ENCODE measurements around the gene VDR.
A peak's percentile ranks its signal among the peaks of the same experiment; 100 is the strongest.

VDR gene

GRCh38 chr12:47814539-47815170 lies 90.1 kb downstream of the VDR start:
- H3K4me1 ChIP-seq (ENCODE audit: insufficient read depth, low read length), result peaks cover 73% of the 10 kb centered on the region
- DNase-seq (no peak), ATAC-seq (ENCODE audit: insufficient read depth, low read depth) (no peak)
- peaks cover 3% of the 10 kb centered on the region; the same call in 1 of the 2 replicates for H3K79me2 ChIP-seq (ENCODE audit: insufficient read depth, low read length)
- no peak overlapping the region for H3K4me3 ChIP-seq (ENCODE audit: low read depth in 1 of 2, low read length in 2 of 2)
- no peaks in the 10 kb centered on the region for H3K36me3 ChIP-seq (ENCODE audit: insufficient read depth, low read length)
- TF ChIP-seq, protein P1, sequence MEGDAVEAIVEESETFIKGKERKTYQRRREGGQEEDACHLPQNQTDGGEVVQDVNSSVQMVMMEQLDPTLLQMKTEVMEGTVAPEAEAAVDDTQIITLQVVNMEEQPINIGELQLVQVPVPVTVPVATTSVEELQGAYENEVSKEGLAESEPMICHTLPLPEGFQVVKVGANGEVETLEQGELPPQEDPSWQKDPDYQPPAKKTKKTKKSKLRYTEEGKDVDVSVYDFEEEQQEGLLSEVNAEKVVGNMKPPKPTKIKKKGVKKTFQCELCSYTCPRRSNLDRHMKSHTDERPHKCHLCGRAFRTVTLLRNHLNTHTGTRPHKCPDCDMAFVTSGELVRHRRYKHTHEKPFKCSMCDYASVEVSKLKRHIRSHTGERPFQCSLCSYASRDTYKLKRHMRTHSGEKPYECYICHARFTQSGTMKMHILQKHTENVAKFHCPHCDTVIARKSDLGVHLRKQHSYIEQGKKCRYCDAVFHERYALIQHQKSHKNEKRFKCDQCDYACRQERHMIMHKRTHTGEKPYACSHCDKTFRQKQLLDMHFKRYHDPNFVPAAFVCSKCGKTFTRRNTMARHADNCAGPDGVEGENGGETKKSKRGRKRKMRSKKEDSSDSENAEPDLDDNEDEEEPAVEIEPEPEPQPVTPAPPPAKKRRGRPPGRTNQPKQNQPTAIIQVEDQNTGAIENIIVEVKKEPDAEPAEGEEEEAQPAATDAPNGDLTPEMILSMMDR (IDR thresholded peaks at IDR 0.05; ENCODE audit: borderline replicate concordance, extremely low read depth, low read length, poor library complexity, severe bottlenecking), result no peak
- TF ChIP-seq EZH2 (IDR thresholded peaks at IDR 0.05; ENCODE audit: borderline replicate concordance, low read depth, low read length, severe bottlenecking), result no peak
- H3K9ac ChIP-seq (ENCODE audit: low read depth, low read length), result no peak overlapping the region
- H2AFZ ChIP-seq (ENCODE audit: low read depth, low read length), result no peak overlapping the region
- peaks cover 69% of the 10 kb centered on the region for H4K20me1 ChIP-seq (ENCODE audit: insufficient read depth, low read length)
- H3K27ac ChIP-seq (ENCODE audit: low read length), result no peak overlapping the region
- no peaks in the 10 kb centered on the region for H3K9me3 ChIP-seq (ENCODE audit: insufficient read depth, low read length, severe bottlenecking)
- H3K27me3 ChIP-seq (ENCODE audit: insufficient read depth, low read length, poor library complexity), result peaks cover 7% of the 10 kb centered on the region
- no peak overlapping the region for H3K4me2 ChIP-seq (ENCODE audit: insufficient read depth, low read length)

DNA sequence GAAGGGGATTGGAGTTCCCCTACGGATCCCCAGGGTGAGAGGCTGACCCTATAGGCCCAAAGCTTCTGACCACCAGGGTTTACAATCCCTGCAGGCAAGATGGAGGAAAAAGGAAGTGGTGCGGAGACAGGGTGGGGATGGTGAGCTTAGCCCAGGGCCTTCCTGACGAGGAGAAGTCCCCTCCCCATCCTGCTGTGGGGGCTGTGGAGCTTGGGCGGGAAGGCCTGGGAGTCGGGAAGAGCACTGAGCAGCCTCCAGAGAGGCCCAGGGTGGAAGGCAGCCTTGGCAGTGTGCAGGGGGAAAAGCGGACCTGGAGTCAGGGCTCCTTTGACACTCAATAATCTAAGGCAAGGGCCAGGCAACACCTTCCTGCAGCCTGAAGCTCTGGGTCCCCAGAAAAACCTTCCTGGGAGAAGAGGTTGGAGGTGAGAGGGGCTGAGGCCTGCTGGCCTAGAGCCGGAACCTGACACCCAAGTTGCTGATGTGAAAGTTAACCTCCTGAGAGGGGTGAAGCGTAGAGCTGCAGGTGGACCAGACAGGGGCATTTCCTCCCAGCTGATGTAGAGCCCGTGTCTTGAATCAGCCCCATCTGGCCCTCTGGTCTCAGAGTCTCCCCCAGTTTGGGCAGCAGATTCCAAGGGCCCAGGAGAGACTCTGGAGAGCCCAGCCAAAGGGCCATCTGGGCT lies 91.1 kb downstream of the VDR start:
- peak overlapping the region; percentile 7; the same call in 1 of the 2 replicates for H2AFZ ChIP-seq (ENCODE audit: low read depth, low read length)

DNA sequence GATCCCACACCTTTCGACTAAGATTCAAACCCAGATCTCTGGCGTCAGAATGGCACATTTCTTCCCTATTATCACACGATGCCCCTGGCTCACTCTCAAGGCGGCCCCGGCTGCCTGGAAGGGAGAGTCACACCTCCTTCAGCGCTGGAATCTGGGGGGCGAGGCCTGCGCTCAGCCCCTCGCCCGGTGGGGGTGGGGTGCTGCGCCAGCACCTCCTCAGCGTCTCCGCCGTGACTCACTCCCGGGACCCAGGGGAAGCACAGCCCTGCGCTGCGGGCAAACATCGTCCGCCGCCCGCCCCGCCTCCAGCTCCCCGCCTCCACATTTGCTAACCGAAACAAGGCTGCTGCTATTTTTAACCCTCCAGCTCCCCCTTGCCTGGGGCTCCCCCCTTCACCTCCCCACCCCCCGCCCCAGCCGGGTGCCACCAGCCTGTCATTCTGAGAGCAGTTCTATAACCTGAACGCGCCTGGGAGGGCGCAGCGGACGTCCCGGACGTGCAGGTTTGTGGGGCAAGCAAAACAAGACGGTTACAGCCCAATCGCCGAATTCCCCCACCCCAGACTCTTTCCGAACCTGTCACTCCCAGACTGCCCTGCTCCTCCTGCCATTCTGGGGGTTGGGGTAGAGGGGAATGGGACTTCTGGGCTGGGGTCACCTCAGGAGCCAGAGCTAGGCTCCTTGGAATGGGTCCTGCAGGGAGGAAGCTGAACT lies 91.8 kb downstream of the VDR start:
- H3K79me2 ChIP-seq (ENCODE audit: insufficient read depth, low read length), result peaks cover 3% of the 10 kb centered on the region; the same call in 1 of the 2 replicates
- H3K27ac ChIP-seq (ENCODE audit: low read length), result peak overlapping the region; percentile 62
- peaks cover 68% of the 10 kb centered on the region for H4K20me1 ChIP-seq (ENCODE audit: insufficient read depth, low read length)
- no peaks in the 10 kb centered on the region for H3K9me3 ChIP-seq (ENCODE audit: insufficient read depth, low read length, severe bottlenecking)
- no peaks in the 10 kb centered on the region for H3K27me3 ChIP-seq (ENCODE audit: insufficient read depth, low read length, poor library complexity)
- TF ChIP-seq, protein P1 (IDR thresholded peaks at IDR 0.05; ENCODE audit: borderline replicate concordance, extremely low read depth, low read length, poor library complexity, severe bottlenecking), result peak; percentile 32
- no peak for TF ChIP-seq EZH2 (IDR thresholded peaks at IDR 0.05; ENCODE audit: borderline replicate concordance, low read depth, low read length, severe bottlenecking)
- no peaks in the 10 kb centered on the region for H3K36me3 ChIP-seq (ENCODE audit: insufficient read depth, low read length)
- peaks cover 73% of the 10 kb centered on the region for H3K4me1 ChIP-seq (ENCODE audit: insufficient read depth, low read length)
- H2AFZ ChIP-seq (ENCODE audit: low read depth, low read length), result peak overlapping the region; percentile 7; the same call in 1 of the 2 replicates
- H3K9ac ChIP-seq (ENCODE audit: low read depth, low read length), result peak overlapping the region; percentile 44
- H3K4me2 ChIP-seq (ENCODE audit: insufficient read depth, low read length), result peak overlapping the region; percentile 64
- peak overlapping the region; percentile 5 to 44; a peak in 3 of 4 replicates for H3K4me3 ChIP-seq (ENCODE audit: low read depth in 1 of 2, low read length in 2 of 2)
- peak; percentile 92 for DNase-seq
- peak; percentile 80 for ATAC-seq (ENCODE audit: insufficient read depth, low read depth)

More for the DNA sequence above, 91.1 kb downstream of the VDR start:
- Histone ChIP-seq H4K20me1 (ENCODE audit: insufficient read depth, low read length) (peaks cover 69% of the 10 kb centered on the region), H3K9me3 (ENCODE audit: insufficient read depth, low read length, severe bottlenecking) (no peaks in the 10 kb centered on the region), H3K9ac (ENCODE audit: low read depth, low read length) (peak overlapping the region; percentile 44), H3K36me3 (ENCODE audit: insufficient read depth, low read length) (no peaks in the 10 kb centered on the region), H3K4me2 (ENCODE audit: insufficient read depth, low read length) (peak overlapping the region; percentile 64), H3K4me1 (ENCODE audit: insufficient read depth, low read length) (peaks cover 73% of the 10 kb centered on the region), H3K79me2 (ENCODE audit: insufficient read depth, low read length) (peaks cover 3% of the 10 kb centered on the region; the same call in 1 of the 2 replicates), H3K27ac (ENCODE audit: low read length) (peak overlapping the region; percentile 62), H3K4me3 (ENCODE audit: low read depth in 1 of 2, low read length in 2 of 2) (peak overlapping the region in 1 of 2 experiments; percentile 44; a peak in 2 of 4 replicates), H3K27me3 (ENCODE audit: insufficient read depth, low read length, poor library complexity) (peaks cover under 1% of the 10 kb centered on the region)
- ATAC-seq (ENCODE audit: insufficient read depth, low read depth) (no peak), DNase-seq (no peak)
- TF ChIP-seq EZH2 (IDR thresholded peaks at IDR 0.05; ENCODE audit: borderline replicate concordance, low read depth, low read length, severe bottlenecking), result no peak
- TF ChIP-seq, protein P1 (IDR thresholded peaks at IDR 0.05; ENCODE audit: borderline replicate concordance, extremely low read depth, low read length, poor library complexity, severe bottlenecking), result no peak

Measured in DND-41 (cell line).